Neural cell (in vitro differentiated cells): ENCODE results near the gene GRIPAP1. TPM values are rescaled to one million over a fixed set of nuclear protein-coding genes. Genes with fewer than 3 reads are reported as not detected.

Experiments used
- H2AFZ ChIP-seq: fragments of 200-600, 300-800 bp; sonication (generic), shearing (Covaris generic); 2 replicates; pipeline ENCODE4 v1.6.0; 2014; ENCODE audit warnings: low read depth, mild to moderate bottlenecking, antibody characterized with exemption, low read length, moderate library complexity
- H3F3A ChIP-seq: fragments of 200-600 bp; shearing (Covaris generic); 2 replicates; pipeline ENCODE4 v1.6.1; 2016; ENCODE audit warnings: mild to moderate bottlenecking, moderate library complexity, mixed read lengths, antibody characterized with exemption, low read length; ENCODE audit not compliant: insufficient read depth, poor library complexity, severe bottlenecking
- H3K27ac ChIP-seq: fragments of 200-600, 300-800 bp; sonication (generic), shearing (Covaris generic); 2 replicates; pipeline ENCODE4 v1.5.1; 2014; ENCODE audit warnings: mild to moderate bottlenecking, low read length, moderate library complexity
- H3K27me3 ChIP-seq: fragments of 300-800, 200-600 bp; sonication (generic), shearing (Covaris generic); 2 replicates; pipeline ENCODE4 v1.6.0; 2014; ENCODE audit warnings: mild to moderate bottlenecking, low read depth, low read length, moderate library complexity; ENCODE audit not compliant: insufficient read depth
- H3K36me3 ChIP-seq: fragments of 300-800, 200-600 bp; sonication (generic), shearing (Covaris generic); 2 replicates; pipeline ENCODE4 v1.5.1; 2014; ENCODE audit warnings: mild to moderate bottlenecking, antibody characterized with exemption, low read length, moderate library complexity; ENCODE audit not compliant: insufficient read depth
- H3K4me2 ChIP-seq: fragments of 300-800, 200-600 bp; sonication (generic), shearing (Covaris generic); 2 replicates; pipeline ENCODE4 v1.6.0; 2014; ENCODE audit warnings: mild to moderate bottlenecking, low read length
- H3K4me3 ChIP-seq: fragments of 300-800, 200-600 bp; sonication (generic), shearing (Covaris generic); 2 replicates; pipeline ENCODE4 v1.5.1; 2014; ENCODE audit warnings: mild to moderate bottlenecking, low read length, moderate library complexity
- H3K79me2 ChIP-seq: fragments of 200-600 bp; shearing (Covaris generic); replicated peaks from 2 replicates; pipeline ENCODE4 v1.6.0; 2014; ENCODE audit warnings: mild to moderate bottlenecking, low read length, moderate library complexity; ENCODE audit not compliant: insufficient read depth
- H3K9ac ChIP-seq: fragments of 300-800, 200-600 bp; sonication (generic), shearing (Covaris generic); 2 replicates; pipeline ENCODE4 v1.6.1; 2016; ENCODE audit warnings: mild to moderate bottlenecking, low read length, mixed read lengths
- H3K9me2 ChIP-seq: fragments of 200-600 bp; shearing (Covaris generic); 2 replicates; pipeline ENCODE4 v1.6.1; 2016; ENCODE audit warnings: mild to moderate bottlenecking, low read length, mixed read lengths; ENCODE audit not compliant: insufficient read depth
- H3K9me3 ChIP-seq: fragments of 200-600, 300-800 bp; sonication (generic), shearing (Covaris generic); 2 replicates; pipeline ENCODE4 v1.6.1; 2016; ENCODE audit warnings: mild to moderate bottlenecking, mixed run types, low read length, moderate library complexity, mixed read lengths
- H4K20me1 ChIP-seq: fragments of 200-600 bp; shearing (Covaris generic); 2 replicates; pipeline ENCODE4 v1.6.1; 2016; ENCODE audit warnings: mild to moderate bottlenecking, mixed run types; ENCODE audit not compliant: insufficient read depth
- EP300 ChIP-seq: fragments of 450-650 bp; conservative IDR thresholded peaks from 2 replicates; pipeline ENCODE4 v1.6.1; 2014; ENCODE audit warnings: antibody characterized with exemption, mild to moderate bottlenecking, moderate library complexity; ENCODE audit not compliant: poor library complexity, severe bottlenecking
- EZH2 ChIP-seq: fragments of 200-600, 300-800 bp; shearing (Covaris generic), sonication (generic); IDR thresholded peaks from 2 replicates; pipeline ENCODE4 v1.6.1; 2014; ENCODE audit warnings: antibody characterized with exemption, low read length, borderline replicate concordance, mild to moderate bottlenecking; ENCODE audit not compliant: insufficient read depth, poor library complexity, severe bottlenecking
- MXI1 ChIP-seq: fragments of 450-650 bp; conservative IDR thresholded peaks from 2 replicates; pipeline ENCODE4 v1.6.1; 2014; ENCODE audit warnings: antibody characterized with exemption, mild to moderate bottlenecking; ENCODE audit not compliant: poor library complexity, severe bottlenecking
- POLR2AphosphoS5 ChIP-seq: IDR thresholded peaks from 2 replicates; pipeline ENCODE4 v1.6.1; 2012
- RAD21 ChIP-seq: fragments of 450-650 bp; conservative IDR thresholded peaks from 2 replicates; pipeline ENCODE4 v1.6.1; 2014; ENCODE audit warnings: antibody characterized with exemption, mild to moderate bottlenecking, moderate library complexity
- SMC3 ChIP-seq: fragments of 450-650 bp; conservative IDR thresholded peaks from 2 replicates; pipeline ENCODE4 v1.6.1; 2014; ENCODE audit warnings: antibody characterized with exemption, mild to moderate bottlenecking, moderate library complexity; ENCODE audit not compliant: poor library complexity
- TAF1 ChIP-seq: IDR thresholded peaks from 2 replicates; pipeline ENCODE4 v1.6.1; 2012; ENCODE audit warnings: low read depth
- polyA plus RNA-seq: library from polyadenylated mRNA; depleted of rRNA; stranded (reverse); fragments of >200 nt; gene quantifications from 2 replicates; pipeline ENCODE4 v1.2.3, GENCODE V29; 2014
- TF ChIP-seq, protein P1 (sequence below): fragments of 450-650 bp; IDR thresholded peaks from 2 replicates; pipeline ENCODE4 v1.5.1; 2014; ENCODE audit warnings: antibody characterized with exemption, mild to moderate bottlenecking, moderate library complexity; ENCODE audit not compliant: poor library complexity, severe bottlenecking
- TF ChIP-seq, protein P2 (sequence below): IDR thresholded peaks from 2 replicates; pipeline ENCODE4 v1.6.1; 2012; ENCODE audit warnings: borderline replicate concordance

Gene GRIPAP1
- polyA plus RNA-seq, 1 donor from 2014 or later = 134 TPM

DNA sequence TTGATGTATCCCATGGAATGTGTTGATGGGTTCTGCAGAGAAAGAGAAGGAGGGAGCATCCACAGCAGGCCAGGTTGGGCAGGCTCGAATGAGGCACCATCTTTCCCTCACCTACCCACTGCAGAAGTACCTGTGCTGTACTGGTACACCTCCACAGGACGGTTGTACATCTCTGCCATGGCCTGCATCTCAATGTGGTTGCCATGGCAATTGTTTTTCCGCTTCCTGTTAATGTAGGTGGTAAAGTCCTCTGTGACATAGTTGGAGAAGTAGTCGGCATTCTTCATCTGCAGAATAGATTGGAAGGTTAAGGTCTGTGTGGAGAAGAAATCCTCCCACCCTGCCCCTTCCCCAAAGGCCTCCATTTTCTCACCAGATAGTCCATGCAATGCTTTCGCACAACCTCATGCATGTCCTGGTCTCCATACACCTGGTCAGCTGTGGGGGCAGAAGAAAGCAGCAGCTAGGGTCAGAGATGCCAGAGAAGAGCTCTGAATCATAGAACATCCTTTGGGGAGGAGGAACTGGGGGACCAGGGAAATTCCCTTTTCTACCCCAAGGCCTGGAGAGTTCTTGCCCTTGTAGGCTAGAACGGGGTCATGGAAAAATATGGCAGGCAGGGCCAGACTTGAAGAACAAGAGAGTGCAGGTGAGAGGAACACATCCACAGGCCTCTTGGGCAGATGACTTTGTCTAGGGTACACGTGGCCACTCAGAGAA lies 67.3 kb downstream of the GRIPAP1 start:
- Histone ChIP-seq H3K9ac (no peak overlapping the region), H3K4me2 (no peak overlapping the region), H3K36me3 (no peaks in the 10 kb centered on the region), H3K27me3 (no peaks in the 10 kb centered on the region), H3K79me2 (no peaks in the 10 kb centered on the region), H3K9me3 (no peaks in the 10 kb centered on the region), H3K27ac (no peak overlapping the region), H2AFZ (no peak overlapping the region), H4K20me1 (no peaks in the 10 kb centered on the region), H3F3A (no peaks in the 10 kb centered on the region), H3K4me3 (no peak overlapping the region), H3K9me2 (no peaks in the 10 kb centered on the region)
- TF ChIP-seq TAF1 (no peak), SMC3 (no peak), MXI1 (no peak), RAD21 (no peak), EZH2 (no peak), POLR2AphosphoS5 (no peak), EP300 (no peak)
- TF ChIP-seq, protein P1, sequence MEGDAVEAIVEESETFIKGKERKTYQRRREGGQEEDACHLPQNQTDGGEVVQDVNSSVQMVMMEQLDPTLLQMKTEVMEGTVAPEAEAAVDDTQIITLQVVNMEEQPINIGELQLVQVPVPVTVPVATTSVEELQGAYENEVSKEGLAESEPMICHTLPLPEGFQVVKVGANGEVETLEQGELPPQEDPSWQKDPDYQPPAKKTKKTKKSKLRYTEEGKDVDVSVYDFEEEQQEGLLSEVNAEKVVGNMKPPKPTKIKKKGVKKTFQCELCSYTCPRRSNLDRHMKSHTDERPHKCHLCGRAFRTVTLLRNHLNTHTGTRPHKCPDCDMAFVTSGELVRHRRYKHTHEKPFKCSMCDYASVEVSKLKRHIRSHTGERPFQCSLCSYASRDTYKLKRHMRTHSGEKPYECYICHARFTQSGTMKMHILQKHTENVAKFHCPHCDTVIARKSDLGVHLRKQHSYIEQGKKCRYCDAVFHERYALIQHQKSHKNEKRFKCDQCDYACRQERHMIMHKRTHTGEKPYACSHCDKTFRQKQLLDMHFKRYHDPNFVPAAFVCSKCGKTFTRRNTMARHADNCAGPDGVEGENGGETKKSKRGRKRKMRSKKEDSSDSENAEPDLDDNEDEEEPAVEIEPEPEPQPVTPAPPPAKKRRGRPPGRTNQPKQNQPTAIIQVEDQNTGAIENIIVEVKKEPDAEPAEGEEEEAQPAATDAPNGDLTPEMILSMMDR = no peak
- TF ChIP-seq, protein P2, sequence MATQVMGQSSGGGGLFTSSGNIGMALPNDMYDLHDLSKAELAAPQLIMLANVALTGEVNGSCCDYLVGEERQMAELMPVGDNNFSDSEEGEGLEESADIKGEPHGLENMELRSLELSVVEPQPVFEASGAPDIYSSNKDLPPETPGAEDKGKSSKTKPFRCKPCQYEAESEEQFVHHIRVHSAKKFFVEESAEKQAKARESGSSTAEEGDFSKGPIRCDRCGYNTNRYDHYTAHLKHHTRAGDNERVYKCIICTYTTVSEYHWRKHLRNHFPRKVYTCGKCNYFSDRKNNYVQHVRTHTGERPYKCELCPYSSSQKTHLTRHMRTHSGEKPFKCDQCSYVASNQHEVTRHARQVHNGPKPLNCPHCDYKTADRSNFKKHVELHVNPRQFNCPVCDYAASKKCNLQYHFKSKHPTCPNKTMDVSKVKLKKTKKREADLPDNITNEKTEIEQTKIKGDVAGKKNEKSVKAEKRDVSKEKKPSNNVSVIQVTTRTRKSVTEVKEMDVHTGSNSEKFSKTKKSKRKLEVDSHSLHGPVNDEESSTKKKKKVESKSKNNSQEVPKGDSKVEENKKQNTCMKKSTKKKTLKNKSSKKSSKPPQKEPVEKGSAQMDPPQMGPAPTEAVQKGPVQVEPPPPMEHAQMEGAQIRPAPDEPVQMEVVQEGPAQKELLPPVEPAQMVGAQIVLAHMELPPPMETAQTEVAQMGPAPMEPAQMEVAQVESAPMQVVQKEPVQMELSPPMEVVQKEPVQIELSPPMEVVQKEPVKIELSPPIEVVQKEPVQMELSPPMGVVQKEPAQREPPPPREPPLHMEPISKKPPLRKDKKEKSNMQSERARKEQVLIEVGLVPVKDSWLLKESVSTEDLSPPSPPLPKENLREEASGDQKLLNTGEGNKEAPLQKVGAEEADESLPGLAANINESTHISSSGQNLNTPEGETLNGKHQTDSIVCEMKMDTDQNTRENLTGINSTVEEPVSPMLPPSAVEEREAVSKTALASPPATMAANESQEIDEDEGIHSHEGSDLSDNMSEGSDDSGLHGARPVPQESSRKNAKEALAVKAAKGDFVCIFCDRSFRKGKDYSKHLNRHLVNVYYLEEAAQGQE = no peak

DNA sequence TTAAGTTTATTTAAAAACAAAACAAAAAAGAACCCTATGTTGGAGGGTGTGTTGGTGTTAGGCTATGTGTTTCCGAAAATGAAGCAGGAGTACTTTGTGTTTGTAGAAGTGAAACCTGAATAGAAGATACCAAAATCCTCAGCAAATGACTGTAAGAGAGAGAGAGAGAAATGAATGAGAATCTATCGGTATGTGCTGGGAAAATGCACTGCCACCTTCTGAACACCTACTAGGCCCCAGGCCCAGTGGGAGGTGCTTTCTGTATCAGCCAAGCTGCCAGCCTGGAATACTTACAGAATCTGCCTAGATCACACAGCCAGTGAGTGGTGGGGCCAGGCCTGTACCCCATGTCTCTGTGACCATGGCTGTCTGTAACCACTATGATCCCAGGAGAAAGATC lies 68.3 kb downstream of the GRIPAP1 start:
- H3K9me3 ChIP-seq = no peaks in the 10 kb centered on the region
- H3K4me2 ChIP-seq = no peak overlapping the region
- H3K27me3 ChIP-seq = no peaks in the 10 kb centered on the region
- no peaks in the 10 kb centered on the region for H3K9me2 ChIP-seq
- H3K4me3 ChIP-seq = no peak overlapping the region
- no peak overlapping the region for H3K9ac ChIP-seq
- H3F3A ChIP-seq = no peaks in the 10 kb centered on the region
- no peak overlapping the region for H2AFZ ChIP-seq
- H3K27ac ChIP-seq = no peak overlapping the region
- no peak for TF ChIP-seq MXI1
- TF ChIP-seq, protein P1 = no peak
- no peak for TF ChIP-seq RAD21
- no peak for TF ChIP-seq TAF1
- TF ChIP-seq EZH2 = no peak
- no peak for TF ChIP-seq SMC3
- TF ChIP-seq, protein P2 = no peak
- TF ChIP-seq EP300 = no peak
- no peak for TF ChIP-seq POLR2AphosphoS5
- no peaks in the 10 kb centered on the region for H4K20me1 ChIP-seq
- no peaks in the 10 kb centered on the region for H3K36me3 ChIP-seq
- no peaks in the 10 kb centered on the region for H3K79me2 ChIP-seq
